H1 (cell line): ENCODE data around the gene INTS1. TPM values are rescaled to one million over a fixed set of nuclear protein-coding genes. Genes with fewer than 3 reads are reported as not detected.

Source experiments
- CHD7 ChIP-seq: fragments of 300-600 bp; sonication (generic); IDR thresholded peaks from 2 replicates; pipeline ENCODE4 v1.7.1; 2012; ENCODE audit warnings: low read length, moderate library complexity, mild to moderate bottlenecking, inconsistent platforms; ENCODE audit not compliant: insufficient replicate concordance
- SUZ12 ChIP-seq: fragments of 200-600 bp; sonication (generic); IDR thresholded peaks from 2 replicates; pipeline ENCODE4 v1.6.1; 2012; ENCODE audit warnings: mild to moderate bottlenecking, inconsistent platforms, low read length, moderate library complexity, mixed read lengths
- polyA plus RNA-seq, 7 experiments: library from polyadenylated mRNA; depleted of rRNA in 3 of 7; stranded (reverse) in 5 of 7; unstranded in 2 of 7; fragments of >200 nt in 5 of 7; fragments of 200-250 nt in 2 of 7; gene quantifications; 1 replicate in 5 of 7; 2 replicates in 1 of 7; 4 replicates in 1 of 7; pipeline versions ENCODE4 v1.2.1 to v1.2.3, GENCODE V29; 2011 to 2013; ENCODE audit warnings: missing spikeins in 2 of 7, mixed read lengths in 2 of 7
- total RNA-seq: library from RNA; stranded (reverse); fragmentation: NEBNext Ultra II Directional; extraction: Animal tissue kit (Norgen Biotek cat#: 25700); gene quantifications from 2 replicates; pipeline ENCODE4 v1.2.1, GENCODE V29; 2021

INTS1 gene
- total and polyA plus RNA-seq, 2 of the 8 experiments (the other 6 are each of a cell fraction or from before 2014, with no cell fraction given) = 76.9 to 104 TPM

- TF ChIP-seq CHD7 (no peak), SUZ12 (no peak)
- TF ChIP-seq, all 59 proteins: peak for 0
Measured at GRCh38 chr7:1440620-1441019, 63.6 kb downstream of the INTS1 start (continued).
